Keratinocyte (primary cell): Measurements from ENCODE around the gene C5orf34.

Source experiments
- EZH2 ChIP-seq: IDR thresholded peaks from one replicate; pipeline ENCODE4 v1.6.1; 2012; ENCODE audit warnings: inconsistent platforms, mild to moderate bottlenecking, low read length, moderate library complexity
- TF ChIP-seq, protein P1 (sequence below), 3 experiments: IDR thresholded peaks in 1 of 3; conservative IDR thresholded peaks in 1 of 3; optimal IDR thresholded peaks in 1 of 3; 2 replicates in 2 of 3; 3 replicates in 1 of 3; pipeline versions ENCODE3 to v1.5.1; 2011; ENCODE audit warnings: low read length in 3 of 3, mild to moderate bottlenecking in 3 of 3, moderate library complexity in 2 of 3, control low read depth in 1 of 3, inconsistent platforms in 1 of 3; ENCODE audit not compliant: insufficient read depth in 2 of 3; ENCODE audit errors: extremely low read depth in 1 of 3

DNA sequence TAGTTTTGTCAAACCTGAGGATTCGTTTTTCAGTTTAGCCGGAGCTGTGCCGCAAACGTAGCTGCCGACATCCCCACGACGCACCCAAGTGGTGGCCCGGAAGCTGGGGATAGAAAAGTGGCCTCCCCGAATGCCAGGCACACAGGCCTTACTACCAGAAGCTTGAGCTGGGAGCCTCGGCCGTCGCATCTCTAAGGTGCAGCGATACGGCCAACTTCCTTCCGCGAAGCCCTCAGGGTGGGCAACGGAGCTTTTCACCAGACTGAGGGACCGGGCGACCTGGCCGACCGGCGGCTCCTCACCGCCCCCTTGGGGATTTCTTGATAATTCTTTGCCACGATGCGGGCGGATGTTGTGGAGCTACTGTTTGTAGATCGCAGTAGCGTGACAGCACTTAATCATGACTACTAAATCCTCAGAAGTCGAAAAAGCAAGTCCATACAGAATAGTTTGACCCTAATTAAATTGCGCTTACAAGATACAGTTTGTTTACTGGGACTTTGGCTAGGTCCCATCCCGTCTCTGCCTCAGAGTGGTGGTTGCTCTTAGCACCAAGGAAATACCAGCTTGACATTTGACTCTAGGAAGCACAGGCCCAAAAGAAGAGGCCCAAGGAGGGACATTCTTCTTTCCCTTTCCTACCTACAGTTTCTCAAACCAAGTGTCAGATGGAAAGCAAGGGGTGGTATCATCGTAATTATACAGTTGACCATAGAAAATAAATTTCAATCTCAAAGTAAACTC is 30.7 kb downstream of the C5orf34 start:
- TF ChIP-seq, protein P1, sequence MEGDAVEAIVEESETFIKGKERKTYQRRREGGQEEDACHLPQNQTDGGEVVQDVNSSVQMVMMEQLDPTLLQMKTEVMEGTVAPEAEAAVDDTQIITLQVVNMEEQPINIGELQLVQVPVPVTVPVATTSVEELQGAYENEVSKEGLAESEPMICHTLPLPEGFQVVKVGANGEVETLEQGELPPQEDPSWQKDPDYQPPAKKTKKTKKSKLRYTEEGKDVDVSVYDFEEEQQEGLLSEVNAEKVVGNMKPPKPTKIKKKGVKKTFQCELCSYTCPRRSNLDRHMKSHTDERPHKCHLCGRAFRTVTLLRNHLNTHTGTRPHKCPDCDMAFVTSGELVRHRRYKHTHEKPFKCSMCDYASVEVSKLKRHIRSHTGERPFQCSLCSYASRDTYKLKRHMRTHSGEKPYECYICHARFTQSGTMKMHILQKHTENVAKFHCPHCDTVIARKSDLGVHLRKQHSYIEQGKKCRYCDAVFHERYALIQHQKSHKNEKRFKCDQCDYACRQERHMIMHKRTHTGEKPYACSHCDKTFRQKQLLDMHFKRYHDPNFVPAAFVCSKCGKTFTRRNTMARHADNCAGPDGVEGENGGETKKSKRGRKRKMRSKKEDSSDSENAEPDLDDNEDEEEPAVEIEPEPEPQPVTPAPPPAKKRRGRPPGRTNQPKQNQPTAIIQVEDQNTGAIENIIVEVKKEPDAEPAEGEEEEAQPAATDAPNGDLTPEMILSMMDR (optimal IDR thresholded peaks at IDR 0.05 in 1 of 3, IDR thresholded peaks at IDR 0.05 in 1 of 3, conservative IDR thresholded peaks at IDR 0.05 in 1 of 3; ENCODE audit: extremely low read depth in 1 of 3, insufficient read depth in 2 of 3, low read length in 3 of 3): peak; percentile 63 to 79 (median 70)
- no peak for TF ChIP-seq EZH2
